Kidney (tissue), 14 donors: ENCODE measurements around the gene MLXIPL. TPM values are rescaled to one million over a fixed set of nuclear protein-coding genes. Genes with fewer than 3 reads are reported as not detected.
A peak's percentile ranks its signal among the peaks of the same experiment; 100 is the strongest.

Experiments
- DNase-seq, 5 donors: peaks; one replicate each; pipeline ENCODE4 v3.0.0-alpha.2; 2013 to 2020
- FAIRE-seq: peaks from 2 replicates; lab custom pipeline; 2012; peaks lifted over from hg19 to GRCh38; lab: Jason Lieb, UNC
- H3K27ac ChIP-seq, 2 donors: one replicate each; pipeline ENCODE4 v1.7.0; 2013; ENCODE audit warnings: low read depth in 2 of 2, low read length in 2 of 2, inconsistent platforms in 1 of 2
- H3K27me3 ChIP-seq: one replicate; pipeline ENCODE4 v1.7.1; 2013; ENCODE audit warnings: low read length, inconsistent platforms; ENCODE audit not compliant: control insufficient read depth, insufficient read depth
- H3K36me3 ChIP-seq, 3 donors: one replicate each; pipeline versions ENCODE4 v1.7.0 to v1.7.1; 2013; ENCODE audit warnings: low read length in 3 of 3, control low read depth in 1 of 3, inconsistent platforms in 1 of 3; ENCODE audit not compliant: insufficient read depth in 3 of 3, control insufficient read depth in 2 of 3
- H3K4me1 ChIP-seq, 3 donors: one replicate each; pipeline versions ENCODE4 v1.7.0 to v1.7.1; 2013; ENCODE audit warnings: low read length in 3 of 3, inconsistent platforms in 1 of 3, low read depth in 1 of 3; ENCODE audit not compliant: control insufficient read depth in 2 of 3, insufficient read depth in 2 of 3
- H3K4me3 ChIP-seq, 3 donors: one replicate each; pipeline versions ENCODE4 v1.7.0 to v1.8.1; 2013; ENCODE audit warnings: low read length in 3 of 3, control low read depth in 1 of 3, inconsistent platforms in 1 of 3
- H3K9ac ChIP-seq, 3 donors: one replicate each; pipeline versions ENCODE4 v1.7.0 to v1.7.1; 2013; ENCODE audit warnings: low read length in 3 of 3, control low read depth in 1 of 3, inconsistent platforms in 1 of 3
- H3K9me3 ChIP-seq, 3 donors: one replicate each; pipeline versions ENCODE4 v1.7.0 to v1.7.1; 2013; ENCODE audit warnings: low read length in 3 of 3, control low read depth in 1 of 3, inconsistent platforms in 1 of 3; ENCODE audit not compliant: control insufficient read depth in 2 of 3, insufficient read depth in 1 of 3
- intact Hi-C: fragments of 100-400 bp; cut with DNase I; formaldehyde crosslinking; loops from one replicate; pipeline ENCODE4 v1.11.1; 2022
- polyA plus RNA-seq: library from polyadenylated mRNA; stranded (reverse); fragments of 350-450 nt; fragmentation: Illumina TruSeq; extraction: RNeasy Lipid Tissue Mini Kit (QIAGEN cat#74804); gene quantifications from one replicate; pipeline ENCODE4 v1.2.3, GENCODE V29; 2014; ENCODE audit warnings: low read depth, low replicate concordance; ENCODE audit not compliant: insufficient read depth
- total RNA-seq: library from RNA; stranded (reverse); fragmentation: NEBNext Ultra II Directional; extraction: Animal tissue kit (Norgen Biotek cat#: 25700); gene quantifications from one replicate; pipeline ENCODE4 v1.2.1, GENCODE V29; 2021
- TF ChIP-seq, protein P1 (sequence below): IDR thresholded peaks from 3 replicates; pipeline ENCODE4 v1.5.1; 2012; ENCODE audit warnings: mild to moderate bottlenecking, moderate library complexity, borderline replicate concordance; ENCODE audit not compliant: insufficient read depth; ENCODE audit errors: extremely low read depth
- donor health status: control.
- donor health status: control.
- donor health status: control.
- donor health status: control.
- donor health status: control.
- donor health status: DM: yes; HTN: yes; CAD: no.
- donor health status: Normal renal cell carcinoma (clear cell type).

The MLXIPL gene
- total and polyA plus RNA-seq, 2 donors from 2014 or later = 26.2 to 27.9 TPM

DNA sequence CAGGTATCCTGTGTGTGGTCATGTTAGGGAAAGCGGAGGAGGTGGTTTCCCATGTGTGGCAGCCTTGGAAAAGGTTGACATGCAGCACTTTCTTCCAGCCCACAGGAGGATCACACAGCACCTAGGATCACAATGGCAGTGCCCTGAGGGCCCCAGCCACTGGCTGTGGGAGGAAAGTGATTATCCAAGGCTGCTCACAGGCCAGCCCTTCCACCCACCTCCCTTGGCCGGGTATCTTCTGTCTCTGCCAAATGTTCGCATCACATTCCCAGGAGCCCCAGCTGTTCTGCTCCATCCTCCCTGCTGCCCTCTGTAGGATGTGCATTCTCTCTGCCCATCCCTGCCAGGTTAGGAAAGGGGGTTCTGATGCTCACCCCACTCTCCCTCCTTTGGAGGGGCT is 2.5 kb upstream of the MLXIPL start:
- Histone ChIP-seq H3K27ac (no peak overlapping the region), H3K9ac (no peak overlapping the region), H3K36me3 (no peaks in the 10 kb centered on the region), H3K4me3 (no peak overlapping the region), H3K9me3 (no peaks in the 10 kb centered on the region), H3K27me3 (peaks cover 4% of the 10 kb centered on the region), H3K4me1 (peaks cover 0 to 3% (median 0%) of the 10 kb centered on the region in 3 donors)
- FAIRE-seq (no peak), DNase-seq (peak in 1 of 5 donors; percentile 44)
- intact Hi-C loops = no loop called here
- TF ChIP-seq, protein P1, sequence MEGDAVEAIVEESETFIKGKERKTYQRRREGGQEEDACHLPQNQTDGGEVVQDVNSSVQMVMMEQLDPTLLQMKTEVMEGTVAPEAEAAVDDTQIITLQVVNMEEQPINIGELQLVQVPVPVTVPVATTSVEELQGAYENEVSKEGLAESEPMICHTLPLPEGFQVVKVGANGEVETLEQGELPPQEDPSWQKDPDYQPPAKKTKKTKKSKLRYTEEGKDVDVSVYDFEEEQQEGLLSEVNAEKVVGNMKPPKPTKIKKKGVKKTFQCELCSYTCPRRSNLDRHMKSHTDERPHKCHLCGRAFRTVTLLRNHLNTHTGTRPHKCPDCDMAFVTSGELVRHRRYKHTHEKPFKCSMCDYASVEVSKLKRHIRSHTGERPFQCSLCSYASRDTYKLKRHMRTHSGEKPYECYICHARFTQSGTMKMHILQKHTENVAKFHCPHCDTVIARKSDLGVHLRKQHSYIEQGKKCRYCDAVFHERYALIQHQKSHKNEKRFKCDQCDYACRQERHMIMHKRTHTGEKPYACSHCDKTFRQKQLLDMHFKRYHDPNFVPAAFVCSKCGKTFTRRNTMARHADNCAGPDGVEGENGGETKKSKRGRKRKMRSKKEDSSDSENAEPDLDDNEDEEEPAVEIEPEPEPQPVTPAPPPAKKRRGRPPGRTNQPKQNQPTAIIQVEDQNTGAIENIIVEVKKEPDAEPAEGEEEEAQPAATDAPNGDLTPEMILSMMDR = no peak

DNA sequence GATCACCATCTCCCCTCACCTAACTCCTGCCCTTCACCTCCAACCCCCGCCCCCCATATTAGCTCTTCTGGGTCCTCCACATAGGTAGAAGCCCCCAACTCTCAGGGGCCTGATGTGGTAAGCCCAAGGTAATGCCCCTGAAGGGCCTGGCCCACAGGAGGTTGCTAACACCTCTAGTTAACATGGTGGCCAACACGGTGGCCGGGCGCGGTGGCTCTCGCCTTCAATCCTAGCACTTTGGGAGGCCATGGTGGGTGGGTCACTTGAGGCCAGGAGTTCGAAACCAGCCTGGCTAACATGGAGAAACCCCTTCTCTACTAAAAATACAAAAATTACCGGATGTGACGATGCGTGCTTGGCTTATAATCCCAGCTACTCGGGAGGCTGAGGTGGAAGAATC is 954 bp upstream of the MLXIPL start:
- no peak overlapping the region for H3K27ac ChIP-seq
- H3K36me3 ChIP-seq = no peaks in the 10 kb centered on the region
- H3K9ac ChIP-seq = no peak overlapping the region
- FAIRE-seq = no peak
- no peak overlapping the region for H3K4me3 ChIP-seq
- intact Hi-C loops = no loop called here
- no peaks in the 10 kb centered on the region for H3K9me3 ChIP-seq
- H3K27me3 ChIP-seq = peaks cover 4% of the 10 kb centered on the region
- TF ChIP-seq, protein P1 = no peak
- H3K4me1 ChIP-seq = peaks cover 0 to 3% (median 0%) of the 10 kb centered on the region in 3 donors
- DNase-seq = no peak

DNA sequence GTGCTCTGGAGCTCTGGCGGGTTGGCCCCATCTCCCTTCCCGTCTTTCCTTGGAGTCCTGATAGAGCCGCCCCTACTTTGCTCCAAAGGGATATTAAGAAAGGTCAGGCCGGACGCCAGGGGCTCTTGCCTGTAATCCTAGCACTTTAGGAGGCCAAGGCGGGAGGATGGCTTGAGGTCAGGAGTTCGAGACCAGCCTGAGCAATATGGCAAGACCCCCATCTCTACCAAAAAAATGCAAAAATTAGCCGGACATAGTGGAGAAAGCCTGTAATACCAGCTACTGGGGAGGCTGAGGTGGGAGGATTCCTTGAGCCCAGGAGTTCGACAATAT is 313 bp upstream of the MLXIPL start:
- FAIRE-seq = no peak
- H3K4me3 ChIP-seq = peak overlapping the region in 1 of 3 donors; percentile 73
- intact Hi-C loops = no loop called here

More for the DNA sequence above, 313 bp upstream of the MLXIPL start:
- DNase-seq = no peak
- H3K9ac ChIP-seq = no peak overlapping the region
- no peaks in the 10 kb centered on the region for H3K36me3 ChIP-seq
- H3K9me3 ChIP-seq = no peaks in the 10 kb centered on the region
- H3K27ac ChIP-seq = no peak overlapping the region
- H3K4me1 ChIP-seq = peaks cover 0 to 3% (median 0%) of the 10 kb centered on the region in 3 donors
- peaks cover 4% of the 10 kb centered on the region for H3K27me3 ChIP-seq
- TF ChIP-seq, protein P1 = no peak
